Testis (tissue), 2 donors: ENCODE measurements around the gene ACKR4.

Experiments used
- POLR2A ChIP-seq: fragments of 450-650 bp; IDR thresholded peaks from one replicate; pipeline ENCODE4 v1.6.1; 2017; ENCODE audit warnings: antibody characterized with exemption, mild to moderate bottlenecking, moderate library complexity
- TF ChIP-seq, protein P1 (sequence below), 3 experiments: fragments of 450-650 bp in 2 of 3; fragments of 200-600 bp in 1 of 3; sonication (generic) in 1 of 3; IDR thresholded peaks; one replicate each; pipeline ENCODE4 v1.5.1; 2016 to 2019; ENCODE audit warnings: antibody characterized with exemption in 3 of 3, mild to moderate bottlenecking in 2 of 3, moderate library complexity in 1 of 3

DNA sequence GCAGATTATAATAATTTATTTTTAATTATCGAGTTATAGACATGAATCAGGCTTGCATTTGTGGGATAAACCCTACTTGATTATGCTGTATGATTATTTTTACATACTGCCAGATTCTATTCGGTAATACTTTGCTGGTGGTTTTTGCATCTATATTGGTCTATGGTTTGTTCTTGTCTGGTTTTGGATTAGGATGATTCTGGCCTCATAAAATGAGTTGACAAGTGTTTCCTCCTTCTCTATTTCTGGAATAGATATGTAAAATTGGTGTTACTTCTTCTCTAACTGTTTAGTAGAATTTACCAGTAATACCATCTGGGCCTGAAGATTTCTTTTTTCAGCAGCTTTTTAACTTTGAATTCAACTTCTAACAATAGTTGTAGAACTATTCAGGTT lies 33.0 kb upstream of the ACKR4 start:
- no peak for TF ChIP-seq POLR2A
- TF ChIP-seq, protein P1, sequence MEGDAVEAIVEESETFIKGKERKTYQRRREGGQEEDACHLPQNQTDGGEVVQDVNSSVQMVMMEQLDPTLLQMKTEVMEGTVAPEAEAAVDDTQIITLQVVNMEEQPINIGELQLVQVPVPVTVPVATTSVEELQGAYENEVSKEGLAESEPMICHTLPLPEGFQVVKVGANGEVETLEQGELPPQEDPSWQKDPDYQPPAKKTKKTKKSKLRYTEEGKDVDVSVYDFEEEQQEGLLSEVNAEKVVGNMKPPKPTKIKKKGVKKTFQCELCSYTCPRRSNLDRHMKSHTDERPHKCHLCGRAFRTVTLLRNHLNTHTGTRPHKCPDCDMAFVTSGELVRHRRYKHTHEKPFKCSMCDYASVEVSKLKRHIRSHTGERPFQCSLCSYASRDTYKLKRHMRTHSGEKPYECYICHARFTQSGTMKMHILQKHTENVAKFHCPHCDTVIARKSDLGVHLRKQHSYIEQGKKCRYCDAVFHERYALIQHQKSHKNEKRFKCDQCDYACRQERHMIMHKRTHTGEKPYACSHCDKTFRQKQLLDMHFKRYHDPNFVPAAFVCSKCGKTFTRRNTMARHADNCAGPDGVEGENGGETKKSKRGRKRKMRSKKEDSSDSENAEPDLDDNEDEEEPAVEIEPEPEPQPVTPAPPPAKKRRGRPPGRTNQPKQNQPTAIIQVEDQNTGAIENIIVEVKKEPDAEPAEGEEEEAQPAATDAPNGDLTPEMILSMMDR (IDR thresholded peaks at IDR 0.05) = no peak
